NCI-H1048 (cell line): Measurements from ENCODE around the gene KIF5A.
A peak's percentile ranks its signal among the peaks of the same experiment; 100 is the strongest.

Experiments
- DNase-seq: peaks from one replicate; lab custom pipeline; 2025; lab: John Stamatoyannopoulos, UW

The KIF5A gene

DNA sequence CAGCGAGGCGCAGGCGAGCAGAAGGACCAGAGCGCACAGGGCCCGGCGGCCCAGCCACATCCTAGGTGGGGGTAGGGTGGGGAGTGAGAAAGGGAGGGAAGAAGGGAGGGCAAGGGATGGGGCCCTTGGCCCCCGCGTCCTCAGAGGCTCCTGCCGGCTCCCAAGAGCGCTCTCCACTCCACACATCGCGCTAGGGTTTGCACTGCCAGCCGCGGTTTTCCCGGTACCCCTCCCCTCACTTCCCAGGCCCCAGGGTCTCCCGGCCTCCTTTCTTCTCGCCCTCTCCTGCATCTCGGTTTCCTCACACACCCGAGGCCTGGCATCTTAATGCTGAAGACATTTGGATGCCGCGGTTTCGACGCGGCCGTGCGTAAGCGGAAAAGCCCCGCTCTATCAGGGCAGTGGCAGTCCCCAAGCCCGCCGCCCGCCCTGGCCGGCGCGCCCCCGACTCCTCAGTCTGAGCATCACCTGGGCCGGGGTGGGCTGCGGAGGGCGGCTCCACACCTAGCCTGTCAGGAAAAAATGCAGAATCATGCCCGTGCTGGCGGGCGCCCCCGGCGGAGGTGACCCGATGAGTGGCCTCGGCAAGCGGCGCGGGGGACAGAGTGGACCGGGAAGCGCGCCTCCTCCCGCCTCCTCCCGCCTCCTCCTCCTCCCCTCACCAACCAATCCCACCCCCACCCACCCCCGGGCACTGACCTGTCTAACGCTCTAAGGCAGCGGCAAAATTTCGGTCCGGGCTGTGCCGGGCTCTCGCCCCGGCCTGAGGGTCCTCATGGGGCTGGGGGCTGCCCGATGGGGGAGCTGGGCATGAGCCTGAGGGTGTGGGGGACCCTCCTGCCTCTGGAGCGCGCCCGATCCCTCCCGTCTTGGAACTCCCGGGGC, 82.5 kb downstream of the KIF5A start:
- no peak for DNase-seq

DNA sequence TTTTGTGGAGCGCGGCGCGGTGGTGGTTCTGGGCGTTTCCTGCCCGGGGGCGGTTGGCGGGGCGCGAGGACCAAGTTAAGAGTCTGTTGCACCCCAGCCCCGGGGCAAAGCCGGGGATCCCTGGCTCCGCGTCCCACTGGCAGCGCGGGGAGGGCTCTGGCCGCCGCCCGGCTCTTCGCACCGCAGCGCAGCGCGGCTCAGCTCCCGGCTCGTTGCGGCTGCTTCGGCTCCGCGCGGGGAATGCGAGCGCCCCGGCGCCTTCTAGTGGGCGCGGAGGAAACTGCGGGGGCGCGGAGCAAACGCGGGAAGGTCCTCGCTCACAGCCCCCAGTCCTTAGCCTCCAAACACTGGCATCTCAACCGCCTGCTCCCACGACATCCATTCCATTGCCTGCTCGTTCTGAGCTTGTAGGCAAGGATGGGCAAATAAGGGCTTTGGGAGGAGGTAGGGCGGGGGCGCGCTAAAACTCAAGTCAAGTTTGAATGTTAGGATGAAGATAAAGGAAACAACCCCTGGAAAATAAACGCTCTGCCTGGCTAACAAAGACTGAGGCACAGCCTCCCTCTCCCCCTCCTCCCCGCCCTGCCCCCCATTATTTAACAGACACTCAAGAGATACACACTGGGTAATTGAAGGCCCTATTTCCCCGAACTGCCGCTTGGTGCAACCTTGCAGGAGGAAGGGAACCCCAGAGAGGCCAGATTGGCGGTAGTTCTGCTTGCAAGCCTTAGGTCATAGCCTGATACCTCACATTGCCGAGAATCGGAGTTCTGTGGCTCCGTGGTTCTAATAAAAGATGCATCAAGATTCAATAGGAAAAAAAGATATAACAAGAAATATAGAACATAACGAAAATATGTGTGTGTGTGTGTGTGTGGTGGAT, 83.4 kb downstream of the KIF5A start, which contains the start of gene B4GALNT1:
Gene B4GALNT1 (minus strand): TSS at position 244 of the 883 bp plus-strand sequence. CDS start 1,069 bp downstream, outside the sequence.
- DNase-seq = peak; percentile 68
